NCI-H2171 (cell line): ENCODE data around the gene CAMTA1.

Source experiments
- DNase-seq: peaks from one replicate; lab custom pipeline; 2025; lab: John Stamatoyannopoulos, UW

Gene CAMTA1

DNA sequence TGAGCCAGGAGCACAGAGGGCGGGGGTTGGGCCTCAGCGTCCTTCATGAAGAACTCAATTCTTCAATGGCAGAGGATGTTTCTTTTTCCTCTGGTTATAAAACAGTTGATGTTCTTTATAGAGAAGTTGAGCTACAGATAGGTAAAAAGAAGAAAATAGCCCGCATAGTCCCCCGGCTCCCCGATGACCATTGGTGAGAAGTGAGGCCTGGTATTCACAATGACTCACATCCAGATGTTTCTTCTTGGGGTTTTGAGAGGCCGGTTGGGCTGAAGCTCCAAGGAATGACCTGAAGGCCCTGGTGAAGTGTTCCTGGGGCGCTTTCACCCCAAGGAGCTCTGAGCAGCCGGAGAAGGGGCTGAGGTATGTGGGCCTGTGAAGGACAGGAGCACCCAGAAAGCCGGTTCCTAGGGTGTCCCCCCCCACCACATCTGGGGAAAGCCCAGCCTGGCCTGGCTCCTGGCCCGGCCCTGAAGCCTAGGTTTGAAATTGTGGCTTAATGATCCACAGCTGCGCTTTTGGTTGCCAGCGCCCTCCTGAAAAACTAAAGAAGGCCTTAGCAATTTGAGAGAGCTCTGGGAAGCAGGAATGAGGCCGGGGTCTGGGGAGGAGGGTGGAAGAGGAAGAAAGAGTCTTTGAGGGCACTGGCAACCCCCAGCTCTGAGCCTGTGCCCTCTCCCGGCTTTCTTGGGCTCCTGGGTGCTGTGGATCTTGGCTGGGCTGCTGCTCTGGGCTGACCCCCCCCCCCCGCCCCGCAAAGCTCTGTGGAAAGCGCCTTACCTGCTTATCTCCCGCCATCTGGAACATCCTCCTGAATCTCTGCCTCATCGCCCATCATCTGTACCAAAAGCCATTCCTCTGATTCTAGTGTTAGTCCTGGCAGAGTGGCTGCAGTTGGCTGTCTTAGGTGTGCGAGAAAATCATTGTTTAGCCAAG, 444.7 kb downstream of the CAMTA1 start:
- DNase-seq: no peak

DNA sequence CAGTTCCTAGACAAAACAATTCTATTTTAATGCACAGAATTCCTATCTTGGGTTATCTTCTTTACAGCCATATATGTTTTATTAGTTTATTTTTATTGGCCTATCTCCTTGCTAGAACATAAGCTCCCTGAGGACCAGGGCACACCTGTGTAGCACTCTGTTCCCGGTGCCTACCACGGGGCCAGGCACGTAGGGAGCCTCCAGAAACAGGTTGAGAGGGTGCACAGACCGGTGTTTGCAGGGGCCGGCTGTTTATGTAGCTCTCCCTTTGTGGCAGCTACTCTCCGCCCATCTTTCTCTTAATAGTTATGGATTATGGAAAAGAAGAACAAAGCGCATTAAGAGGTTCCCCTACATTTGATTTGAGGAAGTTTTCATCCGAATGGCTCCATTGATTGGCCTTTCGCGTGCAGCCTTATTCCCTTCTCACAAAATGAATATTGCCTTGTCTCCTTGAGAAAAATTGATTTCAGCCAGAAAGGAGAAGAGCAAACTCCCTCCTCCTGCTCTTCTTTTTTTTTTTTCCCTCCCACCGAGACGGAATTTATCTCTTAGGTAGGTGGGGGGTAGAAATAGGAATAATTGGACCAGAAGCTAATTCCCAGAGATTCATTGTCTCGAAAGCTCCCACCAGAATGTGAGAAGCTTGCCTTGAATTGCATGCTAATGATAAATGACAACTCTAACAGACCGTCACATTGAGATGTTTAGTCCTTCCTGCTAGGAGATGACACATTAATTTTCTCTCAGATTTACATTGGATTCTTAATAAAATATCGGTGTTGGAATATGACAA, 447.4 kb downstream of the CAMTA1 start:
- no peak for DNase-seq

DNA sequence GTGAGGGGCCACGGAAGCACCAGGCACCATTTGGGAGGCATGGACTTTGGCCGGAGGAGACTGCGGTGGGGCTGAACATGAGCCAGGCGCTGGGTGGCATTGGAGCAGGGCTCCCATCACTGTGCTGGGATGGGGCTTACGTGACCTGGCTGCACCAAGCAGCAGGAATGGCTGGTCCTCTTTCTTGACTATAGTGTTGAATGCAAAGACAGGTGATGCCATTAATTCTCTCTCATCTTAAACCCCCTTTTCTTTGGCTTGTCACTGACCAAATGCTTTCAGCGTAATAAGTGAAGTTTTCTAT, 447.9 kb downstream of the CAMTA1 start:
- DNase-seq: no peak

DNA sequence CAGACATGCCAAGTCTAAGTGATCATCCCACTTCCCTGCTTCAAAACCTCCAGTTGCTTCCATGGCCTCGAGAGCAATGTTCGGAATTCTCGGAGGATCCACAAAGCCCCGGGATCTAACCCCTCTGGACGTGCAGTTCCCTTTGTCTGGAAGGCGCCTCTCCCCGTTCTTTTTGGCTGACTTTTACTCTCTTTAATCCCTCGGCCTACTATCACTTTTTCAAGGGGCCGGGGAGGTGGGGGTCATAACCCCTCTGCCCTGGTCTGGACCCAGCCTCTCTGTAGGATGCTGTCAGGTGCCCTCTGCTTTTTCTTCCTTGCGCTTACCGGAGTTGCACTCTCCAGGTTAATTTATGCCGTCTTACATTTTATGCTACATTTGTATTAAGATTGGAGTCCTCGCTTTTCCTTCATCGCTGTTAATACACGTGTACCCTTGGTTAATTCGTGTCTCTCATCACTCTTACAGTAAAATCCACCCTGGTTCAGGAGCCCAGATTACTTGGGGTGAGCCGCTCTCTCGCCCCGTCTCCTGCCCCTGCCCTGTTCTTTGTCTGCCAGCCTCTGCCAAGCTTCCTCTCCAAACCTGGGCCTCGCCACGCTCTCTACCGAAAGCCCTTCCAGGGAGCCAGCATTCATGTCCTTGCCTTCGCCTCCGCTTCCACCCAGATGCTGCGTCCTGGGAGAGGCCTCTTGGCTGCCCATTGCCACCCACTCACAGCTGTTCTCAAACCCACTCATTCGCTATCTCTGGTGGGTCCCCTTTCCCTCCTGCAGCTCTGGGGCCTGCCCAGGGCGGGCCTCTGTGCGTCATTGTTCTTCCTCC, 448.6 kb downstream of the CAMTA1 start:
- DNase-seq: no peak

GRCh38 chr1:7234471-7234755, 449.2 kb downstream of the CAMTA1 start:
- DNase-seq: no peak

DNA sequence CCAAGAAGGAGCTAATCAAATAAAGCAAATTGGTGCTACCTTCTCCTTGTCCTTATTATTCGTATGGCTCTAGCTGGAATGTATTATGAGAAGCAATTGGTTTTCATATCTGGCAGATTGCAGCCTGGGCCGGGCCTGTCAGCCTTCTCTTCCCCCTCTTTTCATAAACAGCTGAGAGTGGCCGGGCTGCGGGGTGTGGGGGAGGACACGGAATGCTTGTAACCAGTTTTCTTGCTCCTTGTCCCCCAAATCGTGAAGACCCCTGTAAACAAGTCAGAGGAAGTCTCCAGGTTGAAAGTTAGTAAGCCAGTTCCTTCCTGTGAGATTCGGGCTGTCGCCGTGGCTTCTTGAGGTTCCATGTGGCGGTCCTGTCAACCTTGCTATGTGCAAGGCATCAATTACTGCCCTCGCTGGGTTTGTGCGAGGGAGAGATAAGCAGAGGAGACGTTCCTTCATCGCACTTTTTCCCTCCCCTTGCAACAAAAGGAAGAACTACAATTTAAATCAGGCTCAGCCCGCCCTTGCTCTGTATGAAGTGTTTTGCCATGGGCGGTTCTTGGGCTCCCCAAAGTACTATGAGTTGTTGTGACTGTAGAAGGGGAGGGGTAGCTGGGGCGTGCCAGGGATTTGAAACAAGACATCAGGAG, 450.7 kb downstream of the CAMTA1 start:
- DNase-seq: no peak

- no peak for DNase-seq
Observed at GRCh38 chr1:7236844-7237515, 451.7 kb downstream of the CAMTA1 start.

- DNase-seq: no peak
Observed at GRCh38 chr1:7247158-7247557, 461.9 kb downstream of the CAMTA1 start.

- DNase-seq: no peak
Observed at GRCh38 chr1:7247791-7248548, 462.7 kb downstream of the CAMTA1 start.

DNA sequence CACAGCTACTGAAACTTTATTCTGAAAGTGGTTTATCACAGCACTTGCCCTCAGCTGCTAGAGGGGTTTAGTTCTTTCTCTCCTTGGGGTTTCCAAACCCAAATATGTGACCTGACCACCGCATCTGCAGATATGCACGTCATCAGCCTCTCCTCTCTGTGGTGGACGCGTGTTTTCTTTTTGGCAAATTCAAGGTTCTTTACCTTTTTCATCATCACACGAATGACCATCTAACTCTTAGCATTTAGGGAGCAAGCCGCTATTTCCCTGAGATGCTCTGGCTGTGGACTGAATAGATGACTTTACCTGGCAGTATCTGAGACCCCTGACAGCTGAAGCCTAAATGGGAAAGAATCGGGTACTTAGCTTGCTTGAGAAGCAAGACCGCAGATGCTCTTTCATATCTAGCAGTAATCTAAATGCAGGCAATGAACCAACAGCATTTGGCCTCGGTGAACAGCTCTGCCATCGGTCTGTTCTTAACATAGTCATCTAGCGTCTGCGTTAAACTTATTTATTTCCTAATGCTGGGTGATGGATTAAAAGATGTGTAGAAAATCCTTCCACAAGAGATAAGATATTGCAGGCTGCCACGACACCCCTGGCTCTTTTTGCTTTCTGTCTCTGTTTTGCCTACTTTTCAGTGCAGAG, 463.4 kb downstream of the CAMTA1 start:
- DNase-seq: no peak

GRCh38 chr1:7249516-7249915, 464.3 kb downstream of the CAMTA1 start:
- DNase-seq: no peak

DNA sequence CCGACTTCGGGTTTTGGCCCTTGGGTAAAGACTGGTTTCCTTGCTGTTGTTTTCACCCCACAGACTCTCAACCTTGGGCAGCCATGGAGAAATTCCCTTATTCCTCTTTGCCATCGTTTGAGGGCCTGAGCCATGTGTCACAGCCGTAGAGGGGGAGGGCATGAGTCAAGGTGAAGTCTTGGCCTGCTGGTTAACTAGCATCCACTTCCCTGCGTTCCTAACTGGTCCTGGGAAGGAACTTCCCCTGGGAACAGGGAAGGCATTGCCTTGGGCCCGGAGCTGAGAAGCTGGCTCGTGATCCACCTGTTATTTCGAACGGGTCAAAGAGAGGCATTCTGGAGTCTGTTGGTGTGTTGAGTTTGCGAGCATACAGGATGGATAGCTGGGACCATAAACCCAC, 464.9 kb downstream of the CAMTA1 start:
- no peak for DNase-seq

GRCh38 chr1:7250597-7251453, 465.6 kb downstream of the CAMTA1 start:
- no peak for DNase-seq

GRCh38 chr1:7251454-7251800, 466.2 kb downstream of the CAMTA1 start:
- no peak for DNase-seq

GRCh38 chr1:7252411-7253117, 467.3 kb downstream of the CAMTA1 start:
- DNase-seq: no peak

GRCh38 chr1:7253118-7253480, 467.8 kb downstream of the CAMTA1 start:
- no peak for DNase-seq

DNA sequence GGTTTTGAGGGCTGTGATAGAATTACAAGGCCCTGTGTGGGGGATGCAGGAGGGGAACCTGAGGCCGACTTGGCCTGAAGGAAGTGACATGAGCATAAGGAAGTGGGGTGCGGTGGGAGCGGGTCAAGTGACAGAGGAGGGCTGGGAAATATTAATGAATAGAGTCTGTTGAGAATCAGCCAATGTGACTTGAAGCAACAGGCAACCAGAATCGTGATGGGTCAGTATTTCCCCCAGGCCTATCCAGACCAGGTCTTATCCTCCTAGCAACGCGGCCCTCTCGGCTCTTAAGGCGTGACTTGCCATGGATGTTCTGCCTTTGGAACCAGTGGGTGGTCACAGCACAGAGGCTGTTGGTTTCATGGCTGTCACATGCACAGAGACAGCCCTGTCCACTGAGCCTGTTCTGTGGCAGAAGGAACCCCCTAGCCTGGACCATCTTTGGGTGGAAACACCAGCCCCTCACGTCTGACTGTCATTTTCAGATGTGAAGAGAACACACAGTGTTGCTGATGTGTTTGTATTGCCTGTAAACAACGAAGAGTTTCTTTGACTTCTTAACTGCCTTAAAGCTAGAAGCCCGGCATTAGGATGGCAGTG, 468.8 kb downstream of the CAMTA1 start:
- DNase-seq: no peak

DNA sequence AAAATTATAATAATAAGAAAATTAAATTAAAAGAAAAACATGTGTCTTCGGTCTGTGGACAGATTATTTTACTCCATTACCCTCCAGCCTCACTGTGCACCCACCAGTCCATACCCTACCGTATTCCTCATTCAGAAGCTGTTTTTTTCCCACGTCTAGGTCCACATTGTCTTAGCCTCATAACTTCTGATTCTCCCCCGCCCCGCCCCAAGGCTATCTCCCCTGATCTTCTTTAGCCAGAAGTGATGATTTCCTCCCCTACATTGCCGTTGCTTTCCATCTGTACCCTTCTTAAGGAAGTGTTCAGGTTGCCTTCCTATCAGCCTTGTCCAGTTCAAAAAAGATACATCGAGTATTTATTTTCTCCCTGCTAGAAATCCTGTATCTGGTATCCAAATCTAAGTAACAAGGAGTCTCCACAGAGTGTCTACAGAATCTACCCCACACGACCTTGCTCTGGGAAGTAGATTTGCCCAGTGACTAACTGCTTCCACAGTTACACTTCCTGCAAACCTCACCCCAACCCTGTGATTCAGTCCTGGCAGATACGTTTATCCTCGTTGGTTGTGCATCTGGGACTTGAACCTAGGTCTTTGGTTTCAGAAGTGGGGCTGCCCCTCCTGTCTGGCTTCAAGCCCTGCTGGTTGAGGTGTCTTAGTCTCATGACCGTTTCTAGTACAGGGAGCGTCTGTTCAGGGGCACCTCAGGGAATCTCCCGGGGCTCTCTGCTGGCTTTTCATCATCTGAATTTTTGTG, 470.2 kb downstream of the CAMTA1 start:
- DNase-seq: no peak
